SK-N-SH (cell line): ENCODE data around the gene SAMD14. TPM values are rescaled to one million over a fixed set of nuclear protein-coding genes. Genes with fewer than 3 reads are reported as not detected.

Experiments
- CTCF ChIA-PET: fragments of 300-600, 350-600 bp; formaldehyde crosslinking; extraction: SDS; loops from one replicate; lab custom pipeline; 2021; lab: Yijun Ruan, JAX
- POLR2A ChIA-PET: fragments of 350-600 bp; sonication (Branson Sonifier 250); formaldehyde crosslinking; extraction: SDS; loops from one replicate; lab custom pipeline; 2020; ENCODE audit warnings: antibody characterized with exemption, inconsistent platforms; lab: Yijun Ruan, JAX
- DNase-seq: peaks from one replicate; pipeline ENCODE4 v3.0.0; 2012
- H2AFZ ChIP-seq: fragments of 200-600 bp; sonication (generic); 2 replicates; pipeline ENCODE4 v1.8.1; 2016; ENCODE audit warnings: antibody characterized with exemption, mild to moderate bottlenecking, low read depth
- H3F3A ChIP-seq: fragments of 200-600 bp; sonication (generic); replicated peaks from 2 replicates; pipeline ENCODE3; 2016; ENCODE audit warnings: antibody characterized with exemption, mild to moderate bottlenecking; ENCODE audit not compliant: insufficient read depth
- H3K27ac ChIP-seq, 2 experiments: fragments of 200-500 bp in 1 of 2; fragments of 200-600 bp in 1 of 2; sonication (Bioruptor generic) in 1 of 2; sonication (generic), shearing (Covaris generic) in 1 of 2; 2 replicates each; pipeline versions ENCODE4 v1.5.1 to v1.6.1; 2014 to 2016; ENCODE audit warnings: low read depth in 2 of 2, inconsistent platforms in 1 of 2, low read length in 1 of 2, mild to moderate bottlenecking in 1 of 2, mixed read lengths in 1 of 2
- H3K27me3 ChIP-seq: fragments of 200-600 bp; sonication (generic), shearing (Covaris generic); 2 replicates; pipeline ENCODE4 v1.6.1; 2016; ENCODE audit warnings: mixed run types; ENCODE audit not compliant: insufficient read depth
- H3K36me3 ChIP-seq, 2 experiments: fragments of 200-500 bp in 1 of 2; fragments of 200-600 bp in 1 of 2; sonication (Bioruptor generic) in 1 of 2; sonication (generic) in 1 of 2; replicated peaks in 1 of 2; 2 replicates each; pipeline versions ENCODE3 to v1.5.1; 2014 to 2016; ENCODE audit warnings: low read length in 1 of 2, mild to moderate bottlenecking in 1 of 2; ENCODE audit not compliant: insufficient read depth in 2 of 2, control insufficient read depth in 1 of 2
- H3K4me1 ChIP-seq, 2 experiments: fragments of 200-500 bp in 1 of 2; fragments of 200-600 bp in 1 of 2; sonication (Bioruptor generic) in 1 of 2; sonication (generic), shearing (Covaris generic) in 1 of 2; 2 replicates each; pipeline versions ENCODE4 v1.5.1 to v1.6.1; 2014 to 2016; ENCODE audit warnings: low read depth in 1 of 2, low read length in 1 of 2, mixed run types in 1 of 2; ENCODE audit not compliant: insufficient read depth in 2 of 2, control insufficient read depth in 1 of 2
- H3K4me2 ChIP-seq: fragments of 200-600 bp; sonication (generic), shearing (Covaris generic); 2 replicates; pipeline ENCODE4 v1.6.1; 2017; ENCODE audit warnings: mixed run types
- H3K4me3 ChIP-seq, 2 experiments: fragments of 200-500 bp in 1 of 2; fragments of 200-600 bp in 1 of 2; sonication (Bioruptor generic) in 1 of 2; sonication (generic), shearing (Covaris generic) in 1 of 2; 2 replicates each; pipeline versions ENCODE4 v1.5.1 to v1.8.1; 2014 to 2016; ENCODE audit warnings: low read depth in 2 of 2, inconsistent platforms in 1 of 2, low read length in 1 of 2, mild to moderate bottlenecking in 1 of 2, mixed read lengths in 1 of 2, moderate library complexity in 1 of 2
- H3K79me2 ChIP-seq: fragments of 200-600 bp; sonication (generic); 2 replicates; pipeline ENCODE4 v1.8.1; 2017; ENCODE audit warnings: mild to moderate bottlenecking; ENCODE audit not compliant: insufficient read depth
- H3K9ac ChIP-seq: fragments of 200-600 bp; sonication (generic); 2 replicates; pipeline ENCODE4 v1.6.1; 2017; ENCODE audit warnings: mixed run types
- H3K9me2 ChIP-seq: fragments of 200-600 bp; sonication (generic); 2 replicates; pipeline ENCODE4 v1.6.1; 2017; ENCODE audit warnings: mixed run types
- H3K9me3 ChIP-seq: fragments of 200-600 bp; sonication (generic); 2 replicates; pipeline ENCODE4 v1.6.1; 2017; ENCODE audit warnings: mixed run types, mild to moderate bottlenecking, moderate library complexity
- H4K20me1 ChIP-seq: fragments of 200-600 bp; sonication (generic); 2 replicates; pipeline ENCODE4 v1.6.1; 2017; ENCODE audit warnings: mild to moderate bottlenecking, mixed run types; ENCODE audit not compliant: insufficient read depth
- CTCF ChIP-seq: fragments of 200-600 bp; sonication (generic); IDR thresholded peaks from 2 replicates; pipeline ENCODE4 v1.6.1; 2017; ENCODE audit warnings: antibody characterized with exemption, mild to moderate bottlenecking, moderate library complexity
- ELF1 ChIP-seq: IDR thresholded peaks from 2 replicates; pipeline ENCODE4 v1.4.0; 2012
- EP300 ChIP-seq, 2 experiments: IDR thresholded peaks; 2 replicates each; pipeline versions ENCODE4 v1.4.0 to v1.6.1; 2012; ENCODE audit warnings: borderline replicate concordance in 1 of 2, low read depth in 1 of 2, low read length in 1 of 2
- EZH2phosphoT487 ChIP-seq: fragments of 200-600 bp; sonication (generic); IDR thresholded peaks from 2 replicates; pipeline ENCODE4 v1.6.1; 2017; ENCODE audit warnings: low read depth, mixed run types, mild to moderate bottlenecking, antibody characterized with exemption, moderate library complexity, borderline replicate concordance
- FOSL2 ChIP-seq: IDR thresholded peaks from 2 replicates; pipeline ENCODE4 v1.4.0; 2012; ENCODE audit warnings: low read depth, mild to moderate bottlenecking, moderate library complexity, borderline replicate concordance
- FOXJ3 ChIP-seq: sonication (generic); formaldehyde crosslinking; IDR thresholded peaks from 2 replicates; pipeline ENCODE4 v1.5.1; 2020; ENCODE audit warnings: mild to moderate bottlenecking, missing genetic modification reagents
- IRF3 ChIP-seq: fragments of 150-350 bp; IDR thresholded peaks from 2 replicates; pipeline ENCODE4 v1.6.1; 2016; ENCODE audit warnings: mild to moderate bottlenecking, low read depth, low read length
- JUND ChIP-seq: IDR thresholded peaks from 2 replicates; pipeline ENCODE4 v1.4.0; 2012
- MEF2A ChIP-seq: IDR thresholded peaks from 2 replicates; pipeline ENCODE4 v1.4.0; 2012; ENCODE audit warnings: low read depth, borderline replicate concordance
- MXI1 ChIP-seq: IDR thresholded peaks from 2 replicates; pipeline ENCODE4 v1.6.1; 2012; ENCODE audit warnings: mild to moderate bottlenecking, low read depth, low read length, improper control_type of control experiment
- NFIC ChIP-seq: IDR thresholded peaks from 2 replicates; pipeline ENCODE4 v1.4.0; 2012; ENCODE audit warnings: borderline replicate concordance
- POLR2AphosphoS5 ChIP-seq: IDR thresholded peaks from 2 replicates; pipeline ENCODE4 v1.6.1; 2012; ENCODE audit warnings: low read depth, low read length
- RAD21 ChIP-seq: IDR thresholded peaks from 2 replicates; pipeline ENCODE4 v1.6.1; 2012; ENCODE audit warnings: mild to moderate bottlenecking, low read length
- RCOR1 ChIP-seq: fragments of 150-350 bp; IDR thresholded peaks from 2 replicates; pipeline ENCODE4 v1.6.1; 2017; ENCODE audit warnings: antibody characterized with exemption, low read length
- REST ChIP-seq: IDR thresholded peaks from 2 replicates; pipeline ENCODE4 v1.6.1; 2012; ENCODE audit warnings: mild to moderate bottlenecking, low read depth, low read length, moderate library complexity
- RFX5 ChIP-seq: IDR thresholded peaks from 2 replicates; pipeline ENCODE4 v1.6.1; 2012; ENCODE audit warnings: mild to moderate bottlenecking, improper control_type of control experiment, low read length
- RXRA ChIP-seq: IDR thresholded peaks from 2 replicates; pipeline ENCODE4 v1.4.0; 2012; ENCODE audit warnings: low read depth, mild to moderate bottlenecking, borderline replicate concordance
- SIN3A ChIP-seq: IDR thresholded peaks from 2 replicates; pipeline ENCODE4 v1.6.1; 2012; ENCODE audit warnings: low read depth, mild to moderate bottlenecking, low read length, moderate library complexity, borderline replicate concordance
- ZBTB33 ChIP-seq: IDR thresholded peaks from 2 replicates; pipeline ENCODE4 v1.4.0; 2012; ENCODE audit warnings: low read depth, borderline replicate concordance
- WGBS: methylation state at CpG from one replicate; pipeline ENCODE4 v1.1.6; 2017; ENCODE audit warnings: low lambda C conversion rate; 5-methylcytosine and 5-hydroxymethylcytosine counted together
- polyA plus RNA-seq, 3 experiments: library from polyadenylated mRNA; depleted of rRNA; stranded (reverse); fragments of >200 nt; gene quantifications; 2 replicates each; pipeline ENCODE4 v1.2.3, GENCODE V29; 2012
- TF ChIP-seq, protein P1 (sequence below): IDR thresholded peaks from 2 replicates; pipeline ENCODE4; 2012

SAMD14 gene
- polyA plus RNA-seq, 1 of the 3 experiments (the other 2 are of a cell fraction): 3.4 TPM

- no peak for DNase-seq
- Histone ChIP-seq H3K4me1 (peaks cover 12 to 30% of the 10 kb centered on the region in 2 experiments), H3K9me3 (no peaks in the 10 kb centered on the region), H3K4me3 (no peak overlapping the region), H3K27me3 (no peaks in the 10 kb centered on the region), H3K27ac (no peak overlapping the region), H3F3A (peaks cover 18% of the 10 kb centered on the region), H3K9ac (no peak overlapping the region), H3K36me3 (no peaks in the 10 kb centered on the region), H3K9me2 (no peaks in the 10 kb centered on the region), H2AFZ (no peak overlapping the region), H3K4me2 (no peak overlapping the region), H3K79me2 (no peaks in the 10 kb centered on the region), H4K20me1 (no peaks in the 10 kb centered on the region)
- no peak for TF ChIP-seq ZBTB33
- no peak for TF ChIP-seq RFX5
- no peak for TF ChIP-seq ELF1
- no peak for TF ChIP-seq MXI1
- TF ChIP-seq REST: no peak
- TF ChIP-seq POLR2AphosphoS5: no peak
- no peak for TF ChIP-seq SIN3A
- no peak for TF ChIP-seq EP300 (IDR thresholded peaks at IDR 0.05; ENCODE audit: borderline replicate concordance in 1 of 2, low read depth in 1 of 2, low read length in 1 of 2)
- no peak for TF ChIP-seq FOXJ3 (CRISPR knock-in tag)
- TF ChIP-seq, protein P1, sequence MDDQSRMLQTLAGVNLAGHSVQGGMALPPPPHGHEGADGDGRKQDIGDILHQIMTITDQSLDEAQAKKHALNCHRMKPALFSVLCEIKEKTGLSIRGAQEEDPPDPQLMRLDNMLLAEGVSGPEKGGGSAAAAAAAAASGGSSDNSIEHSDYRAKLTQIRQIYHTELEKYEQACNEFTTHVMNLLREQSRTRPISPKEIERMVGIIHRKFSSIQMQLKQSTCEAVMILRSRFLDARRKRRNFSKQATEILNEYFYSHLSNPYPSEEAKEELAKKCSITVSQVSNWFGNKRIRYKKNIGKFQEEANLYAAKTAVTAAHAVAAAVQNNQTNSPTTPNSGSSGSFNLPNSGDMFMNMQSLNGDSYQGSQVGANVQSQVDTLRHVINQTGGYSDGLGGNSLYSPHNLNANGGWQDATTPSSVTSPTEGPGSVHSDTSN: no peak
- no peak for TF ChIP-seq CTCF
- no peak for TF ChIP-seq MEF2A
- TF ChIP-seq RAD21: no peak
- no peak for TF ChIP-seq EZH2phosphoT487
- TF ChIP-seq IRF3: no peak
- no peak for TF ChIP-seq JUND
- TF ChIP-seq NFIC: no peak
- no peak for TF ChIP-seq RCOR1
- TF ChIP-seq RXRA: no peak
- TF ChIP-seq FOSL2: no peak
- POLR2A ChIA-PET: no interaction called here
- WGBS: 85% methylated on average over 9 of the region's 10 CpGs
- CTCF ChIA-PET: interaction anchor here (0.8 to 17.0 kb wide), 15 partner anchors 7 to 127 kb away, joined by 3 to 517 read pairs (median 30); partner anchors contain the start of genes COL1A1, PDK2 and TMEM92
These were observed 40.9 kb upstream of the SAMD14 start for GRCh38 chr17:50170662-50171370.
